ENCODE data around the gene ZNRF1. TPM values are rescaled to one million over a fixed set of nuclear protein-coding genes. Genes with fewer than 3 reads are reported as not detected.

The ZNRF1 gene
- total RNA-seq, 4 donors from 2014 or later, result 8.3 to 17.3 (median 13.2) TPM

- TF ChIP-seq CTCF (IDR thresholded peaks at IDR 0.05; ENCODE audit: low read depth), result no peak
Measured at GRCh38 chr16:75024182-75024581, 25.4 kb downstream of the ZNRF1 start.

- TF ChIP-seq CTCF (IDR thresholded peaks at IDR 0.05; ENCODE audit: low read depth), result no peak
Measured at GRCh38 chr16:75024594-75024993, 25.8 kb downstream of the ZNRF1 start.

- TF ChIP-seq CTCF (IDR thresholded peaks at IDR 0.05; ENCODE audit: low read depth), result no peak
Measured at GRCh38 chr16:75025761-75026160, 26.9 kb downstream of the ZNRF1 start.

- no peak for TF ChIP-seq CTCF (IDR thresholded peaks at IDR 0.05; ENCODE audit: low read depth)
Measured at GRCh38 chr16:75026892-75027391, 28.1 kb downstream of the ZNRF1 start.

- TF ChIP-seq CTCF (IDR thresholded peaks at IDR 0.05; ENCODE audit: low read depth), result no peak
Measured at GRCh38 chr16:75027520-75028300, 28.9 kb downstream of the ZNRF1 start.

GRCh38 chr16:75028544-75029135, 29.8 kb downstream of the ZNRF1 start:
- no peak for TF ChIP-seq CTCF (IDR thresholded peaks at IDR 0.05; ENCODE audit: low read depth)

GRCh38 chr16:75029854-75030253, 31.0 kb downstream of the ZNRF1 start:
- no peak for TF ChIP-seq CTCF (IDR thresholded peaks at IDR 0.05; ENCODE audit: low read depth)

All from subcutaneous adipose tissue (tissue), 4 donors.